Liver (tissue), 9 donors: ENCODE data around the gene TP53I3. TPM values are rescaled to one million over a fixed set of nuclear protein-coding genes. Genes with fewer than 3 reads are reported as not detected.

ENCODE experiments used
- DNase-seq: peaks from one replicate; pipeline ENCODE4 v3.0.0-alpha.2; 2017; ENCODE audit warnings: low spot score
- H3K27ac ChIP-seq, 2 donors: one replicate each; pipeline ENCODE4 v1.7.0; 2013; ENCODE audit warnings: inconsistent platforms in 2 of 2, low read length in 2 of 2, control low read depth in 1 of 2, low read depth in 1 of 2, mild to moderate bottlenecking in 1 of 2
- H3K27me3 ChIP-seq, 4 donors: one replicate each; pipeline versions ENCODE4 v1.6.1 to v1.7.0; 2013; ENCODE audit warnings: low read length in 3 of 4, inconsistent platforms in 1 of 4, mild to moderate bottlenecking in 1 of 4, moderate library complexity in 1 of 4; ENCODE audit not compliant: control insufficient read depth in 4 of 4, insufficient read depth in 4 of 4
- H3K36me3 ChIP-seq, 4 donors: one replicate each; pipeline versions ENCODE4 v1.6.1 to v1.7.0; 2013; ENCODE audit warnings: low read length in 3 of 4, mild to moderate bottlenecking in 3 of 4, low read depth in 1 of 4, moderate library complexity in 1 of 4; ENCODE audit not compliant: control insufficient read depth in 4 of 4, insufficient read depth in 3 of 4
- H3K4me1 ChIP-seq, 4 donors: one replicate each; pipeline versions ENCODE4 v1.6.1 to v1.7.0; 2013; ENCODE audit warnings: low read length in 3 of 4, mild to moderate bottlenecking in 3 of 4, moderate library complexity in 1 of 4; ENCODE audit not compliant: control insufficient read depth in 4 of 4, insufficient read depth in 4 of 4
- H3K4me3 ChIP-seq, 3 donors: one replicate each; pipeline versions ENCODE4 v1.6.1 to v1.7.0; 2013; ENCODE audit warnings: low read length in 3 of 3, control low read depth in 1 of 3, low read depth in 1 of 3, mild to moderate bottlenecking in 1 of 3
- H3K9ac ChIP-seq, 2 donors: one replicate each; pipeline ENCODE4 v1.7.0; 2013; ENCODE audit warnings: low read length in 2 of 2, mild to moderate bottlenecking in 2 of 2, moderate library complexity in 2 of 2, control low read depth in 1 of 2, low read depth in 1 of 2
- H3K9me3 ChIP-seq, 4 donors: one replicate each; pipeline versions ENCODE4 v1.6.1 to v1.7.0; 2013; ENCODE audit warnings: low read length in 3 of 4; ENCODE audit not compliant: control insufficient read depth in 4 of 4
- ATF3 ChIP-seq: IDR thresholded peaks from 2 replicates; pipeline ENCODE4 v1.6.1; 2016; ENCODE audit warnings: antibody characterized with exemption
- CTCF ChIP-seq: fragments of 150-350 bp; IDR thresholded peaks from 2 replicates; pipeline ENCODE4 v1.5.1; 2017; ENCODE audit warnings: improper control_type of control experiment, low read depth, low read length; ENCODE audit not compliant: missing input control
- FOXA1 ChIP-seq: IDR thresholded peaks from 2 replicates; pipeline ENCODE4 v1.6.1; 2016; ENCODE audit warnings: antibody characterized with exemption
- HNF4A ChIP-seq, 2 donors: conservative IDR thresholded peaks; 2 replicates each; pipeline ENCODE4 v1.6.1; 2016; ENCODE audit warnings: antibody characterized with exemption in 2 of 2, mild to moderate bottlenecking in 2 of 2
- HNF4G ChIP-seq: IDR thresholded peaks from 2 replicates; pipeline ENCODE4 v1.6.1; 2016; ENCODE audit warnings: antibody characterized with exemption
- JUND ChIP-seq, 2 donors: IDR thresholded peaks; 2 replicates each; pipeline ENCODE4 v1.6.1; 2016; ENCODE audit warnings: antibody characterized with exemption in 2 of 2
- MAX ChIP-seq: IDR thresholded peaks from 2 replicates; pipeline ENCODE4 v1.6.1; 2016; ENCODE audit warnings: antibody characterized with exemption
- RAD21 ChIP-seq, 2 donors: IDR thresholded peaks; 2 replicates each; pipeline ENCODE4 v1.6.1; 2016; ENCODE audit warnings: antibody characterized with exemption in 2 of 2, mild to moderate bottlenecking in 2 of 2
- REST ChIP-seq: IDR thresholded peaks from 2 replicates; pipeline ENCODE4 v1.6.1; 2016; ENCODE audit warnings: antibody characterized with exemption, mild to moderate bottlenecking
- RXRA ChIP-seq, 2 donors: IDR thresholded peaks; 2 replicates each; pipeline ENCODE4 v1.6.1; 2017 to 2018; ENCODE audit warnings: antibody characterized with exemption in 2 of 2, mild to moderate bottlenecking in 1 of 2
- SP1 ChIP-seq: IDR thresholded peaks from 2 replicates; pipeline ENCODE4 v1.6.1; 2018; ENCODE audit warnings: antibody characterized with exemption, mild to moderate bottlenecking
- TAF1 ChIP-seq: conservative IDR thresholded peaks from 2 replicates; pipeline ENCODE4 v1.6.1; 2016; ENCODE audit warnings: antibody characterized with exemption, mild to moderate bottlenecking
- YY1 ChIP-seq: IDR thresholded peaks from 2 replicates; pipeline ENCODE4 v1.6.1; 2016; ENCODE audit warnings: antibody characterized with exemption, mild to moderate bottlenecking
- WGBS: extraction: QIAGEN DNeasy Blood & Tissue Kit; methylation state at CpG from one replicate; pipeline ENCODE4 v1.1.7; 2013; 5-methylcytosine and 5-hydroxymethylcytosine counted together
- polyA plus RNA-seq, 2 donors: library from polyadenylated mRNA; stranded (reverse) in 1 of 2; unstranded in 1 of 2; fragments of 200-250 nt in 1 of 2; fragments of >200 nt in 1 of 2; fragmentation: Nextera tagmentation in 1 of 2; extraction: Ambion mirVana in 1 of 2; gene quantifications; one replicate each; pipeline versions ENCODE4 v1.2.1 to v1.2.3, GENCODE V29; 2013 to 2015
- total RNA-seq, 2 donors: library from RNA; depleted of rRNA; stranded (reverse); fragments of >200 nt; gene quantifications; one replicate each; pipeline ENCODE4 v1.2.3, GENCODE V29; 2014
- donor health status: healthy.
- donor health status: healthy.
- donor health status: healthy.
- donor health status: healthy.
- donor health status: healthy.

TP53I3 gene
- total RNA-seq (10 to 100 TPM in 1 of 2 donors, 1 to 10 TPM in 1; 10.0 to 19.5 TPM), polyA plus RNA-seq (10 to 100 TPM in 1 of 2 donors, 1 to 10 TPM in 1; 6.6 to 11.4 TPM)

- peaks cover 0 to 1% (median 0%) of the 10 kb centered on the region in 4 donors for H3K36me3 ChIP-seq
- peak within 1 kb of the TSS; percentile 26 to 80 for H3K9ac ChIP-seq
- H3K4me1 ChIP-seq = peaks cover 0 to 21% (median 15%) of the 10 kb centered on the region in 4 donors
- H3K4me3 ChIP-seq = peak within 1 kb of the TSS; percentile 49 to 76 (median 58)
- no peaks in the 10 kb centered on the region for H3K27me3 ChIP-seq
- TF ChIP-seq RAD21 (IDR thresholded peaks at IDR 0.05) (peak; percentile 79 to 84), FOXA1 (no peak), REST (peak; percentile 69), CTCF (peak; percentile 94), TAF1 (peak; percentile 49)
- under 1% methylated on average over 44 of the region's 44 CpGs for WGBS
- H3K9me3 ChIP-seq = no peaks in the 10 kb centered on the region
- DNase-seq = peak; percentile 92
- peak within 1 kb of the TSS; percentile 84 to 87 for H3K27ac ChIP-seq
These were observed at the start of gene TP53I3 for GRCh38 chr2:24084386-24085199. TP53I3 (minus strand) TSS chr2:24084834; CDS start chr2:24084326, 508 bp downstream.

GRCh38 chr2:24132543-24132942 lies 47.9 kb upstream of the TP53I3 start:
- 98% methylated on average over 3 of the region's 3 CpGs for WGBS

More at GRCh38 chr2:24132543-24132942, 47.9 kb upstream of the TP53I3 start:
- Histone ChIP-seq H3K4me1 (no peaks in the 10 kb centered on the region), H3K9me3 (peaks cover 0 to 1% (median 0%) of the 10 kb centered on the region in 4 donors), H3K4me3 (no peak overlapping the region), H3K36me3 (no peaks in the 10 kb centered on the region), H3K9ac (no peak overlapping the region), H3K27me3 (no peaks in the 10 kb centered on the region), H3K27ac (no peak overlapping the region)
- no peak for DNase-seq
- TF ChIP-seq REST (no peak), ATF3 (no peak), YY1 (no peak), CTCF (no peak), RXRA (IDR thresholded peaks at IDR 0.05) (no peak), RAD21 (IDR thresholded peaks at IDR 0.05) (no peak), SP1 (no peak), HNF4A (conservative IDR thresholded peaks at IDR 0.05) (no peak), MAX (no peak), HNF4G (no peak), TAF1 (no peak), JUND (IDR thresholded peaks at IDR 0.05) (no peak), FOXA1 (no peak)
